HepG2 (cell line): ENCODE data around the gene JMJD1C. TPM values are rescaled to one million over a fixed set of nuclear protein-coding genes. Genes with fewer than 3 reads are reported as not detected.
A peak's percentile ranks its signal among the peaks of the same experiment; 100 is the strongest.

ENCODE experiments used
- ATAC-seq: fragments of 200-7000 bp; cut with Tn5 transposase; 3 replicates; pipeline ENCODE4 v1.9.1; 2020; ENCODE audit warnings: mild to moderate bottlenecking, moderate library complexity
- BruUV-seq: library from RNA; stranded (reverse); fragments of 400-500 nt; replicated peaks from 2 replicates; lab custom pipeline; 2021; lab: Mats Ljungman, UMichigan
- CTCF ChIA-PET: fragments of 300-600 bp; formaldehyde crosslinking; extraction: SDS; loops from one replicate; lab custom pipeline; 2021; ENCODE audit warnings: low total read pairs, inconsistent platforms, low intra/inter-chr PET ratio; lab: Yijun Ruan, JAX
- POLR2A ChIA-PET: fragments of 350-600 bp; sonication (Branson Sonifier 250); formaldehyde crosslinking; loops from one replicate; lab custom pipeline; 2020; ENCODE audit warnings: antibody characterized with exemption, inconsistent platforms; lab: Yijun Ruan, JAX
- DNase-seq: peaks from one replicate; pipeline ENCODE4 v3.0.0-alpha.2; 2015; ENCODE audit warnings: low spot score
- FAIRE-seq: peaks from 3 replicates; lab custom pipeline; 2011; peaks lifted over from hg19 to GRCh38; lab: Jason Lieb, UNC
- H2AFZ ChIP-seq: one replicate; pipeline ENCODE4 v1.6.1; 2011; ENCODE audit warnings: low read length, inconsistent platforms
- H3K27ac ChIP-seq: fragments of 300-600 bp; 3 replicates; pipeline ENCODE4 v1.8.0; 2011; ENCODE audit warnings: mixed run types, mild to moderate bottlenecking, mixed read lengths, low read length, inconsistent platforms; ENCODE audit not compliant: insufficient read depth; ENCODE audit errors: extremely low read length
- H3K27me3 ChIP-seq, 2 experiments: fragments of 200-600 bp in 1 of 2; 2 replicates in 1 of 2; 3 replicates in 1 of 2; pipeline versions ENCODE4 v1.6.0 to v1.8.0; 2011; ENCODE audit warnings: low read length in 2 of 2, mild to moderate bottlenecking in 2 of 2, moderate library complexity in 2 of 2, inconsistent platforms in 1 of 2; ENCODE audit not compliant: insufficient read depth in 2 of 2, control insufficient read depth in 1 of 2
- H3K36me3 ChIP-seq, 2 experiments: fragments of 200-600 bp in 1 of 2; replicated peaks in 1 of 2; 2 replicates in 1 of 2; 3 replicates in 1 of 2; pipeline versions ENCODE4 v1.5.1 to v1.8.0; 2011; ENCODE audit warnings: low read length in 2 of 2, inconsistent platforms in 1 of 2; ENCODE audit not compliant: insufficient read depth in 2 of 2, control insufficient read depth in 1 of 2
- H3K4me1 ChIP-seq: 2 replicates; pipeline ENCODE4 v1.5.1; 2012; ENCODE audit warnings: low read length, inconsistent platforms; ENCODE audit not compliant: insufficient read depth
- H3K4me2 ChIP-seq: 2 replicates; pipeline ENCODE4 v1.6.0; 2011; ENCODE audit warnings: low read depth, low read length, inconsistent platforms
- H3K4me3 ChIP-seq, 3 experiments: fragments of 200-600 bp in 1 of 3; sonication (generic), shearing (Covaris generic) in 1 of 3; replicated peaks in 1 of 3; 2 replicates each; pipeline ENCODE4 v1.5.1; 2011 to 2016; ENCODE audit warnings: low read length in 3 of 3, inconsistent platforms in 2 of 3, low read depth in 2 of 3, mild to moderate bottlenecking in 2 of 3, control low read depth in 1 of 3, mixed read lengths in 1 of 3; ENCODE audit not compliant: insufficient read depth in 1 of 3
- H3K79me2 ChIP-seq: one replicate; pipeline ENCODE4 v1.6.1; 2011; ENCODE audit warnings: low read length, inconsistent platforms; ENCODE audit not compliant: insufficient read depth
- H3K9ac ChIP-seq: 2 replicates; pipeline ENCODE4 v1.6.0; 2011; ENCODE audit warnings: mild to moderate bottlenecking, low read depth, low read length, inconsistent platforms; ENCODE audit not compliant: insufficient read depth
- H3K9me3 ChIP-seq: 2 replicates; pipeline ENCODE4 v1.5.1; 2012; ENCODE audit warnings: mild to moderate bottlenecking, low read length
- H4K20me1 ChIP-seq: 2 replicates; pipeline ENCODE4 v1.6.0; 2011; ENCODE audit warnings: inconsistent platforms, mild to moderate bottlenecking, low read length, moderate library complexity; ENCODE audit not compliant: insufficient read depth
- GATAD2A ChIP-seq: IDR thresholded peaks from 2 replicates; pipeline ENCODE4 v1.6.1; 2016
- MBD4 ChIP-seq: IDR thresholded peaks from 2 replicates; pipeline ENCODE4 v1.6.1; 2012; ENCODE audit warnings: low read length, inconsistent platforms, borderline replicate concordance
- POLR2AphosphoS2 ChIP-seq: IDR thresholded peaks from 2 replicates; pipeline ENCODE4 v1.6.1; 2011; ENCODE audit warnings: low read depth, low read length, improper control_type of control experiment
- RAD21 ChIP-seq: fragments of 450-650 bp; formaldehyde crosslinking; IDR thresholded peaks from 2 replicates; pipeline ENCODE4 v1.5.0; 2020; ENCODE audit warnings: mild to moderate bottlenecking
- RAD51 ChIP-seq: fragments of 450-650 bp; IDR thresholded peaks from 2 replicates; pipeline ENCODE4 v1.6.1; 2016; ENCODE audit warnings: borderline replicate concordance
- RBM22 ChIP-seq: fragments of 200-400 bp; formaldehyde crosslinking; optimal IDR thresholded peaks from 2 replicates; pipeline ENCODE3; 2017; ENCODE audit warnings: mild to moderate bottlenecking, low read length, moderate library complexity
- REXO4 ChIP-seq: sonication (generic); formaldehyde crosslinking; IDR thresholded peaks from 2 replicates; pipeline ENCODE4 v1.8.0; 2022; ENCODE audit warnings: missing genetic modification reagents, mild to moderate bottlenecking, borderline replicate concordance
- SMC3 ChIP-seq: IDR thresholded peaks from 2 replicates; pipeline ENCODE4 v1.6.1; 2011; ENCODE audit warnings: low read length, improper control_type of control experiment
- STAG1 ChIP-seq: sonication (generic); formaldehyde crosslinking; IDR thresholded peaks from 2 replicates; pipeline ENCODE4 v1.4.0; 2020; ENCODE audit warnings: missing genetic modification reagents
- SUZ12 ChIP-seq: fragments of 150-350 bp; IDR thresholded peaks from 2 replicates; pipeline ENCODE4 v1.6.1; 2014; ENCODE audit warnings: low read depth, low read length
- ZNF24 ChIP-seq: fragments of 450-650 bp; IDR thresholded peaks from 2 replicates; pipeline ENCODE4 v1.6.1; 2017; ENCODE audit warnings: antibody characterized with exemption, mild to moderate bottlenecking
- ZNF841 ChIP-seq: sonication (generic); formaldehyde crosslinking; IDR thresholded peaks from 2 replicates; pipeline ENCODE4 v1.8.1; 2023; ENCODE audit warnings: missing genetic modification reagents, borderline replicate concordance
- WGBS: methylation state at CpG from one replicate; pipeline ENCODE4 v1.1.6; 2017; ENCODE audit warnings: low lambda C conversion rate; 5-methylcytosine and 5-hydroxymethylcytosine counted together
- in situ Hi-C: cut with HindIII; loops from 2 replicates; pipeline ENCODE4 v1.10.0; 2017; ENCODE audit warnings: low pct_unique_long_range_greater_than_20kb; ENCODE audit not compliant: extremely low pct_ligation_motif_present
- intact Hi-C: fragments of 100-400 bp; cut with micrococcal nuclease; formaldehyde crosslinking; loops from one replicate; pipeline ENCODE4 v1.10.0; 2022; ENCODE audit not compliant: unreplicated experiment
- polyA plus RNA-seq, 8 experiments: library from polyadenylated mRNA; depleted of rRNA in 3 of 8; stranded (reverse) in 7 of 8; unstranded in 1 of 8; fragments of >200 nt; fragmentation: Illumina TruSeq in 4 of 8; extraction: Trizol in 4 of 8; gene quantifications; 2 replicates each; pipeline versions ENCODE4 v1.2.1 to v1.2.3, GENCODE V29; 2011 to 2016; ENCODE audit warnings: low read depth in 4 of 8, missing spikeins in 1 of 8, mixed read lengths in 1 of 8; ENCODE audit not compliant: insufficient read depth in 1 of 8
- total RNA-seq, 5 experiments: library from RNA; depleted of rRNA; stranded (reverse); fragments of >200 nt; fragmentation: Illumina TruSeq; extraction: Trizol; gene quantifications; 2 replicates each; pipeline ENCODE4 v1.2.3, GENCODE V29; 2016; ENCODE audit warnings: low read depth in 1 of 5
- TF ChIP-seq, protein P1 (sequence below): sonication (generic); formaldehyde crosslinking; IDR thresholded peaks from 2 replicates; pipeline ENCODE4 v1.4.0; 2020; ENCODE audit warnings: mild to moderate bottlenecking, missing genetic modification reagents, borderline replicate concordance
- TF ChIP-seq, protein P2 (sequence below): sonication (generic); formaldehyde crosslinking; IDR thresholded peaks from 2 replicates; pipeline ENCODE4 v1.4.0; 2020; ENCODE audit warnings: missing genetic modification reagents
- TF ChIP-seq, protein P3 (sequence below): sonication (generic); formaldehyde crosslinking; IDR thresholded peaks from 2 replicates; pipeline ENCODE4 v1.5.0; 2020; ENCODE audit warnings: mild to moderate bottlenecking, missing genetic modification reagents, moderate library complexity

The JMJD1C gene
- total and polyA plus RNA-seq, 2 of the 13 experiments (the other 11 are each of a cell fraction or from before 2014, with no cell fraction given): 42.3 to 42.7 TPM

DNA sequence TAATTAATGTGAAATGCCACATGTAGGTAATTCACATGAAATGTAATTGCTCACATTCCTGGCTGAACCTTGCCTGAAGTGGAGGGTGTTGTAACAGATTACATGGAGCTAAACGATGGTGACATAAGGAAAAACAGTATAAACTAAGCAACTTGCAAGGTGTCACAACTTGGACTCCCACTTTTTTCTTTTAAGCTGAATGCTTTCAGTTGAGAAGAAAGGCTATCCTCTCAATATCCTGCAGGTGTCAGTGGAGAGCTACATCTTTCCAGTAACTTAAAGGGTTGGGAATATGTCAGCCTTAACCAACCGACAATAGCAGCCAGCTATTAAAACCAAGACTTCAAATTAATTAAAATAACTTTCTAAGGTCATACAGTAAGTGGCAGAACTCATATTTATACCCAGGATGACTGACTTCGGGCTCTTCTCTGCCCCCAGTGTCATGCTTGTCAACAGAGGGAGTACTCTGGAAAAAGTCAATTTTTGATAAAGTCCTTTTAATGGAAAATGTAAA, 299.0 kb downstream of the JMJD1C start:
- peak; percentile 61 for FAIRE-seq
- CTCF ChIA-PET: interaction anchor here (0.7 to 1.8 kb wide), 5 partner anchors 463 to 553 kb away, joined by 3 to 6 read pairs (median 5); no protein-coding TSS in a partner anchor
- BruUV-seq: no TSS peak

More for the DNA sequence above, 299.0 kb downstream of the JMJD1C start:
- POLR2A ChIA-PET: interaction anchor here (0.9 to 1.5 kb wide), 3 partner anchors 9 to 463 kb away, joined by 3 to 7 read pairs (median 3); partner anchors contain the start of gene NRBF2
- Histone ChIP-seq H3K9me3 (no peaks in the 10 kb centered on the region), H3K4me1 (no peaks in the 10 kb centered on the region), H3K4me3 (no peak overlapping the region), H4K20me1 (no peaks in the 10 kb centered on the region), H3K27me3 (no peaks in the 10 kb centered on the region), H3K9ac (no peak overlapping the region), H3K79me2 (no peaks in the 10 kb centered on the region), H3K27ac (no peak overlapping the region), H3K36me3 (peaks cover 9 to 28% of the 10 kb centered on the region in 2 experiments; a peak in 4 of 5 replicates), H3K4me2 (no peak overlapping the region), H2AFZ (no peak overlapping the region)
- DNase-seq (peak; percentile 74), ATAC-seq (peak; percentile 63)
- TF ChIP-seq ZNF841 (CRISPR knock-in tag) (no peak), RAD51 (no peak), MBD4 (0 out of 2 replicates have a peak, but pooled peaks have one; percentile 75), REXO4 (CRISPR knock-in tag) (no peak), SUZ12 (no peak), SMC3 (peak; percentile 59), RBM22 (peak; percentile 85), STAG1 (CRISPR knock-in tag) (peak; percentile 76), ZNF24 (0 out of 2 replicates have a peak, but pooled peaks have one; percentile 14), RAD21 (CRISPR knock-in tag) (peak; percentile 36; the same call in 1 of the 2 replicates), GATAD2A (CRISPR knock-in tag) (no peak), POLR2AphosphoS2 (peak; percentile 74; the same call in 1 of the 2 replicates)
- TF ChIP-seq, protein P1, sequence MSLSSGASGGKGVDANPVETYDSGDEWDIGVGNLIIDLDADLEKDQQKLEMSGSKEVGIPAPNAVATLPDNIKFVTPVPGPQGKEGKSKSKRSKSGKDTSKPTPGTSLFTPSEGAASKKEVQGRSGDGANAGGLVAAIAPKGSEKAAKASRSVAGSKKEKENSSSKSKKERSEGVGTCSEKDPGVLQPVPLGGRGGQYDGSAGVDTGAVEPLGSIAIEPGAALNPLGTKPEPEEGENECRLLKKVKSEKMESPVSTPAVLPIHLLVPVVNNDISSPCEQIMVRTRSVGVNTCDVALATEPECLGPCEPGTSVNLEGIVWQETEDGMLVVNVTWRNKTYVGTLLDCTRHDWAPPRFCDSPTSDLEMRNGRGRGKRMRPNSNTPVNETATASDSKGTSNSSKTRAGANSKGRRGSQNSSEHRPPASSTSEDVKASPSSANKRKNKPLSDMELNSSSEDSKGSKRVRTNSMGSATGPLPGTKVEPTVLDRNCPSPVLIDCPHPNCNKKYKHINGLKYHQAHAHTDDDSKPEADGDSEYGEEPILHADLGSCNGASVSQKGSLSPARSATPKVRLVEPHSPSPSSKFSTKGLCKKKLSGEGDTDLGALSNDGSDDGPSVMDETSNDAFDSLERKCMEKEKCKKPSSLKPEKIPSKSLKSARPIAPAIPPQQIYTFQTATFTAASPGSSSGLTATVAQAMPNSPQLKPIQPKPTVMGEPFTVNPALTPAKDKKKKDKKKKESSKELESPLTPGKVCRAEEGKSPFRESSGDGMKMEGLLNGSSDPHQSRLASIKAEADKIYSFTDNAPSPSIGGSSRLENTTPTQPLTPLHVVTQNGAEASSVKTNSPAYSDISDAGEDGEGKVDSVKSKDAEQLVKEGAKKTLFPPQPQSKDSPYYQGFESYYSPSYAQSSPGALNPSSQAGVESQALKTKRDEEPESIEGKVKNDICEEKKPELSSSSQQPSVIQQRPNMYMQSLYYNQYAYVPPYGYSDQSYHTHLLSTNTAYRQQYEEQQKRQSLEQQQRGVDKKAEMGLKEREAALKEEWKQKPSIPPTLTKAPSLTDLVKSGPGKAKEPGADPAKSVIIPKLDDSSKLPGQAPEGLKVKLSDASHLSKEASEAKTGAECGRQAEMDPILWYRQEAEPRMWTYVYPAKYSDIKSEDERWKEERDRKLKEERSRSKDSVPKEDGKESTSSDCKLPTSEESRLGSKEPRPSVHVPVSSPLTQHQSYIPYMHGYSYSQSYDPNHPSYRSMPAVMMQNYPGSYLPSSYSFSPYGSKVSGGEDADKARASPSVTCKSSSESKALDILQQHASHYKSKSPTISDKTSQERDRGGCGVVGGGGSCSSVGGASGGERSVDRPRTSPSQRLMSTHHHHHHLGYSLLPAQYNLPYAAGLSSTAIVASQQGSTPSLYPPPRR: no peak
- TF ChIP-seq, protein P2, sequence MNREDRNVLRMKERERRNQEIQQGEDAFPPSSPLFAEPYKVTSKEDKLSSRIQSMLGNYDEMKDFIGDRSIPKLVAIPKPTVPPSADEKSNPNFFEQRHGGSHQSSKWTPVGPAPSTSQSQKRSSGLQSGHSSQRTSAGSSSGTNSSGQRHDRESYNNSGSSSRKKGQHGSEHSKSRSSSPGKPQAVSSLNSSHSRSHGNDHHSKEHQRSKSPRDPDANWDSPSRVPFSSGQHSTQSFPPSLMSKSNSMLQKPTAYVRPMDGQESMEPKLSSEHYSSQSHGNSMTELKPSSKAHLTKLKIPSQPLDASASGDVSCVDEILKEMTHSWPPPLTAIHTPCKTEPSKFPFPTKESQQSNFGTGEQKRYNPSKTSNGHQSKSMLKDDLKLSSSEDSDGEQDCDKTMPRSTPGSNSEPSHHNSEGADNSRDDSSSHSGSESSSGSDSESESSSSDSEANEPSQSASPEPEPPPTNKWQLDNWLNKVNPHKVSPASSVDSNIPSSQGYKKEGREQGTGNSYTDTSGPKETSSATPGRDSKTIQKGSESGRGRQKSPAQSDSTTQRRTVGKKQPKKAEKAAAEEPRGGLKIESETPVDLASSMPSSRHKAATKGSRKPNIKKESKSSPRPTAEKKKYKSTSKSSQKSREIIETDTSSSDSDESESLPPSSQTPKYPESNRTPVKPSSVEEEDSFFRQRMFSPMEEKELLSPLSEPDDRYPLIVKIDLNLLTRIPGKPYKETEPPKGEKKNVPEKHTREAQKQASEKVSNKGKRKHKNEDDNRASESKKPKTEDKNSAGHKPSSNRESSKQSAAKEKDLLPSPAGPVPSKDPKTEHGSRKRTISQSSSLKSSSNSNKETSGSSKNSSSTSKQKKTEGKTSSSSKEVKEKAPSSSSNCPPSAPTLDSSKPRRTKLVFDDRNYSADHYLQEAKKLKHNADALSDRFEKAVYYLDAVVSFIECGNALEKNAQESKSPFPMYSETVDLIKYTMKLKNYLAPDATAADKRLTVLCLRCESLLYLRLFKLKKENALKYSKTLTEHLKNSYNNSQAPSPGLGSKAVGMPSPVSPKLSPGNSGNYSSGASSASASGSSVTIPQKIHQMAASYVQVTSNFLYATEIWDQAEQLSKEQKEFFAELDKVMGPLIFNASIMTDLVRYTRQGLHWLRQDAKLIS (CRISPR knock-in tag): no peak
- TF ChIP-seq, protein P3, sequence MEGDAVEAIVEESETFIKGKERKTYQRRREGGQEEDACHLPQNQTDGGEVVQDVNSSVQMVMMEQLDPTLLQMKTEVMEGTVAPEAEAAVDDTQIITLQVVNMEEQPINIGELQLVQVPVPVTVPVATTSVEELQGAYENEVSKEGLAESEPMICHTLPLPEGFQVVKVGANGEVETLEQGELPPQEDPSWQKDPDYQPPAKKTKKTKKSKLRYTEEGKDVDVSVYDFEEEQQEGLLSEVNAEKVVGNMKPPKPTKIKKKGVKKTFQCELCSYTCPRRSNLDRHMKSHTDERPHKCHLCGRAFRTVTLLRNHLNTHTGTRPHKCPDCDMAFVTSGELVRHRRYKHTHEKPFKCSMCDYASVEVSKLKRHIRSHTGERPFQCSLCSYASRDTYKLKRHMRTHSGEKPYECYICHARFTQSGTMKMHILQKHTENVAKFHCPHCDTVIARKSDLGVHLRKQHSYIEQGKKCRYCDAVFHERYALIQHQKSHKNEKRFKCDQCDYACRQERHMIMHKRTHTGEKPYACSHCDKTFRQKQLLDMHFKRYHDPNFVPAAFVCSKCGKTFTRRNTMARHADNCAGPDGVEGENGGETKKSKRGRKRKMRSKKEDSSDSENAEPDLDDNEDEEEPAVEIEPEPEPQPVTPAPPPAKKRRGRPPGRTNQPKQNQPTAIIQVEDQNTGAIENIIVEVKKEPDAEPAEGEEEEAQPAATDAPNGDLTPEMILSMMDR (CRISPR knock-in tag): peak; percentile 68
- 32% methylated on average over 3 of the region's 3 CpGs for WGBS
- in situ Hi-C loops: loop anchor here (5.0 to 10.0 kb wide), 2 partner anchors 466 to 548 kb away; no protein-coding TSS in a partner anchor
- intact Hi-C loops: loop anchor here (1.0 kb wide), 2 partner anchors 467 to 554 kb away; no protein-coding TSS in a partner anchor
